Activated naive CD4-positive, alpha-beta T cell treated with Interleukin-2 at 50 U/mL for 16 hours (primary cell): ENCODE data around the gene ZBTB5.
"Not testable (repeated sequence)": the region's sequence is repeated elsewhere in the genome, so short reads cannot be mapped to it uniquely, and the experiment has no call there.

Experiments used
- DNase-seq: peaks from one replicate; pipeline ENCODE4 v3.0.0-alpha.2; 2020

Gene ZBTB5

DNA sequence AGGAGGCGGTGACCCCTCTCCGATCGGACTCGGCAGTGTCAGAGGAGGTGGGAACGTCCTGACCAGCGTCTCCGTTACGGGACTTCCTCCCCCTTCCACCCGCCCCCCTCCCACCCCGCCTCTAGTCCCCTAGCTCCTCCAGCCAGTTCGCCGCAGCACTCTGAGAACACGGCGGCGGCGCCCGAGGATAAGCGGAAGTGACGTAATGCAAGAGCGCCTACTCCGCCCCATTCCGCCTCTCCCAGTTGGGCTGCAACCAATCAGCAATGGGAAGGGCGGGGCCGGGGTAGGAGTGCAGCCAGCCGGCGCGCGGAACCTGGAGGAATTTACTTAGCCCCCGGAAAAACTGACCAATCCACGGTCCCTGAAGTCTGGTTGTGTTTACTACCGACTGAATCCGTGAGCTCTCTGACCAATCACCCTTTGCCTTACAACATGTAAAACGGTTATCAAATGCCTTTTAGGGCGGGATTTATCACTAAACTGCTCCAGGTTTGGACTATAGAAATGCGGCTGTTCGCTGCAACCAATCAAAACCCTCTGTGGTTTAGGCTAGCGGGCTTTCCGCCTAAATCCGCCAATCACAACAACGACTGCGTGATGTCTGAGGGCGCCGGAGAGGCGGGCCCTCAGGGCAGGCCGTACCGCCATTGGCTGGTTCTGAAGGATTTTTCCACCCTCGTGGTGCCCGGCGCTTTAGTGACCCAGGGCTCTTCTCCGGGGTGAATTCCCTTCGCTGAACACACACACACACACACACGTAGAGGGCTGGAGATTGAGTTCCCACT is at the start of gene ZBTB5:
ZBTB5 (minus strand) TSS at position 202 of the 788 bp plus-strand sequence. CDS start 22,899 bp downstream, outside the sequence.
- DNase-seq, result peak; percentile 99

DNA sequence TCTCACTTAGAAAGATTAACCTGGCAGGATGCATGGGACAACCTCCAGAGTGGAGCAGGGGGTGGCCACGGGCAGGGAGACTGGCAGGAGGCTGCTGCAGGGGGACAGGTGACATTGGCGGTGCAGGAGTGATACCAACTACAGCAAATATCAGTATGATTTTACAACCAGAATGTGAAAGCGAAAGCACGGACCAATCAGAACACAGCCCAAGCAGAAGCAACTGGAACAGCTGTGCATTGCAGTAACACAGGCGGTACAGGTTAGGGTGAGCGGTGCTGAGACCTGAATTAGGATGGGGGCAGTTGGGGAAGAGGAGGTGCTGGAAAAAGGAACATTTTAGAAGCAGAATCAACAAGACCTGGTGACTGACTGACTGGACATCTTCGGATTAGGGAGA is 49.7 kb upstream of the ZBTB5 start:
- DNase-seq, result no peak

DNA sequence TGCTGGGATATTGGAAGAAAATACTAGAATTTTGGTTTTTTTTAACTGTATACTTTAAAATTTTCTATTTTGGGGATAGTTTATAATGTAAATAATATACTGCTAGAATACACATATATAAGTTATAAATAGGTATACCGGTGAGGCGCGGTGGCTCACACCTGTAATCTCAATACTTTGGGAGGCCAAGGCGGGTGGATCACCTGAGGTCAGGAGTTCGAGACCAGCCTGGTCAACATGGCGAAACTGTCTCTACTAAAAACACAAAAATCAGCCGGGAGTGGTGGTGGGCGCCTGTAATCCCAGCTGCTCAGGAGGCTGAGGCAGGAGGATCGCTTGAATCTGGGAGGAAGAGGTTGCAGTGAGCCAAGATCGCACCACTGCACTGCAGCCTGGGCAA is 49.2 kb upstream of the ZBTB5 start:
- not testable (repeated sequence) for DNase-seq

- no peak for DNase-seq
Measured at GRCh38 chr9:37512437-37512836, 47.2 kb upstream of the ZBTB5 start.

GRCh38 chr9:37511016-37512010 is 46.1 kb upstream of the ZBTB5 start:
- DNase-seq, result no peak

DNA sequence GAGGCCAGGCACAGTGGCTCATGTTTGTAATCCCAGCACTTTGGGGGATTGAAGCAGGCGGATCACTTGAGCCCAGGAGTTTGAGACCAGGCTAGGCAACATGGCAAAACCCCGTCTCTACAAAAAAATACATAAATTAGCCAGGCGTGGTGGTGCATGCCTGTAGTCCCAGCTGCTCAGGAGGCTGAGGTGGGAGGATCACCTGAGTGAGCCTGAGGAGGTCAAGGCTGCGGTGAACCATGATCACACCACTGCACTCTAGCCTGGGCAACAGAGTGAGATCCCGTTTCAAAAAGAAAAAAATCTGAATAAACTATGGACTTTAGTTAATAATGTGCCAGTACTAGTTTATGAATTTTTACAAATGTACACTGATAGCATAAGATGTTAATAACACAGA is 44.8 kb upstream of the ZBTB5 start:
- not testable (repeated sequence) for DNase-seq

DNA sequence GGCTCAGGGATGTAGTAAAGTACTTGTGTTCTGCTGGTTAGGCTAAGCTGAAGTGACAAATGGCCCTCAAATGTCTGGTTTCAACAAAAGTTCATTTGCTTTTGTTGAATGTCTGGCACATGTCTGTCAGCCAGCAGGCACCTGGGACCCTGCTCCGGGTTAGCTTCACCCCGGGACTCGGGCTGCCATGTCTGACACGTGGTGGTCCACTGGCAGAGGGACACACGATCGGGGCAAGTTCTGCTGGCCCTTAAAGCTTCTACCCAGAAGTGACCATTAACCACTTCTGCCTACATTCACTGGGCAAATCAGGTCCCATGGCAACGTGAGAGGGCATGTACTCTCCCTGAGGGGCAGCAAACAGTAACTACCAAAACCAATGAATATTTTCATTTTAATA is 44.3 kb upstream of the ZBTB5 start:
- no peak for DNase-seq

DNA sequence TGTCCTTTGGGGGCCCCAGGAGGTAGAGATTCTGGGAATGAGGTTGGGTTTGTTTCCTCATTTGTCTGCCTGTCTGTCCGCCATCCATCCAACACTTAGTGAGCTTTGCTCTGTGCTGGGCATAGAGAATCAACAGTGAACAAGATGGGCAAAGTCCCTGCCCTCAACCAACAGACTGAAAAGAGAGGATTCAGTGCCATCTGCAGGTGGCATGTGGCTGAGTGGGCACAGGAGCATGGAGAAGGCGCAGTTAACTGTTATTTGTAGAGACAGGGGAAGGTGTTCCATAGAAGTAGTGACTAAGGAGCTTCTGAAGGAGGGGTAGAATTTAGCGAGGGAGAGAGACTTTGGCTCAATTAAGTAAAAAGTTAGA is 43.6 kb upstream of the ZBTB5 start:
- no peak for DNase-seq

DNA sequence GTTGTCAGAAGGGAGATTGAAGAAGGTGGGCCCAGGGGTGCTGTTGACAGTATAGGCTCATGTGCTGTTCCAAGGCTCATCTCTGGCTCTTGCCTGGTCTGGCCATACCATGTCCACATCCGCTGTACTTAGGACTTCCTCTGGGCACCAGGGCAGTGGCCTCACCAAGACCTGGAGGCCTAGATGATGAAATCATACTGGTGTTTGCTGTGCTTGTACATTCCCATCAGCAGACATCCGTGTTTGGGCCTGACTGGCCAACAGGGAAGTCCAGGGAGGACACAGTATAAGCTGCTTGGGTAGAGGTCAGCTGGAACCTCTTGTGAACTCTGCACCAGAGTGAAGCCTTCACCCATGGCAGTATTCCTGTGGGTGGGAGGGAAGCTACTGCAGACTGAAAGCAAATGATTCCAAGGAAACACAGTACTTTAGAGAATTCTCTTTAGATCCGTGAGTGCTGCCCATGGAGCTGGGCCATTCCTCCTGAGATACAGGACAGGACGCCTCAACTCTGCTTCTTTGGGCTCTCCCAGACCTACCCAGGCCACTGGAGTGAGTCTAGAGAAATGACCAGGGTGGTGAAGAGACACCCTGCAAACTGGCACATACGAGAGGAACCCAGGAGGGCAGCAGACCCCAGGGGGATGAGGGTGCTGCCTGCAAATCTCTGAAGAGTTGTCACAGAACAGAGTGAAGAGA is 43.0 kb upstream of the ZBTB5 start:
- no peak for DNase-seq

- DNase-seq, result no peak
Measured at GRCh38 chr9:37507566-37508134, 42.4 kb upstream of the ZBTB5 start.

DNA sequence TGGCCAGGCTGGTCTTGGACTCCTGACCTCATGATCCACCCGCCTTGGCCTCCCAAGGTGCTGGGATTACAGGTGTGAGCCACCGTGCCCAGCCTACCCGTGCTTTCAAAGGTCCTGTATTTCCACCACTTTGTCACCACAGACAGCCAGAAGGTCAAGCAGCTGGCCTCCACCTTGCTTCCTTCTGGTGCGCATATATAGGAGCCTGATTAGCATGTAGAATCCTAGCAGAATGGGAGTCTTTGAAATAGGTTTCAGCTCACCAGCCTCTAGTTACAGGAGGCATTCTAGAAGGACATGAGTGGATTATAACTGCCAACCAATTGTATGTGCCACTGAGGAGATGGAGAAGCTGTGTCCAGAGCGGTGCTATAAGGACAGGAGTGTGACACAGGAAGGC is 39.4 kb upstream of the ZBTB5 start:
- no peak for DNase-seq

GRCh38 chr9:37503736-37504135 is 38.5 kb upstream of the ZBTB5 start:
- peak; percentile 37 for DNase-seq

- DNase-seq, result no peak
Measured at GRCh38 chr9:37501957-37502596, 36.8 kb upstream of the ZBTB5 start.

DNA sequence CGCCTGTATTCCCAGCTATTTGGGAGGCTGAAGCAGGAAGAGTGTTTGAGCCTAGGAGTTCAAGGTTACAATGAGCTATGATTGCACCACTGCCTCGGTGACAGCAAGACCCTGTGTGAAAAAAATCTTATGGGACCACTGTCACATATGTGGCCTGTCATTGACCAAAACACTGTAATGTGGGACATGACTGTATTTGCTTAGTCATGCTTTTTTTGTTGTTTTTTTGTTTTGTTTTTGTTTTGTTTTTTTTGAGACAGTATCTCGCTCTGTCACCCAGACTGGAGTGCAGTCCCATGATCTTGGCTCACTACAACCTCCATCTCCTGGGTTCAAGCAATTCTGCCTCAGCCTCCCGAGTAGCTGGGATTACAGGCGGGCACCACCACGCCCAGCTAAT is 34.0 kb upstream of the ZBTB5 start:
- DNase-seq, result no peak

GRCh38 chr9:37498457-37498856 is 33.2 kb upstream of the ZBTB5 start:
- DNase-seq, result no peak

- DNase-seq, result no peak
Measured at GRCh38 chr9:37497320-37497719, 32.1 kb upstream of the ZBTB5 start.

- DNase-seq, result no peak
Measured at GRCh38 chr9:37496020-37496419, 30.8 kb upstream of the ZBTB5 start.

- no peak for DNase-seq
Measured at GRCh38 chr9:37495571-37495970, 30.3 kb upstream of the ZBTB5 start.

DNA sequence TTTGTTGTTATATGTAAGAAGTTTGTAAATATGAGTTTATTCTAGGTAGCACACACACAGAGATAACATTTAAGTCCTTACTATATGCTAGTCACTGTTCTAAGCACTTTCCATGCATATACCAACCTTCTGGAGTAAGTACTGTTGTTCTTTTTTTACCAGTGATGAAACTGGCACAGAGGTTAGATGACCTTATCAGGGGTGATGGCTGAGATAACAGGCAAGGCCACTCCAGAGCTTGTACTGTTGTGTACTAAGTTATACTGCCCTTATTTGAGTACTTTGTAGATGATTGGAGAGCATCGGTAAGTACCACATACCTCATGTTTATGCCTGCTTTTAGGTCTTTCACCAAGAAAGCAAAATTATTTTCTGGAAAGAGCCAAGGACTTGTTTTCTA is 26.7 kb upstream of the ZBTB5 start:
- no peak for DNase-seq

DNA sequence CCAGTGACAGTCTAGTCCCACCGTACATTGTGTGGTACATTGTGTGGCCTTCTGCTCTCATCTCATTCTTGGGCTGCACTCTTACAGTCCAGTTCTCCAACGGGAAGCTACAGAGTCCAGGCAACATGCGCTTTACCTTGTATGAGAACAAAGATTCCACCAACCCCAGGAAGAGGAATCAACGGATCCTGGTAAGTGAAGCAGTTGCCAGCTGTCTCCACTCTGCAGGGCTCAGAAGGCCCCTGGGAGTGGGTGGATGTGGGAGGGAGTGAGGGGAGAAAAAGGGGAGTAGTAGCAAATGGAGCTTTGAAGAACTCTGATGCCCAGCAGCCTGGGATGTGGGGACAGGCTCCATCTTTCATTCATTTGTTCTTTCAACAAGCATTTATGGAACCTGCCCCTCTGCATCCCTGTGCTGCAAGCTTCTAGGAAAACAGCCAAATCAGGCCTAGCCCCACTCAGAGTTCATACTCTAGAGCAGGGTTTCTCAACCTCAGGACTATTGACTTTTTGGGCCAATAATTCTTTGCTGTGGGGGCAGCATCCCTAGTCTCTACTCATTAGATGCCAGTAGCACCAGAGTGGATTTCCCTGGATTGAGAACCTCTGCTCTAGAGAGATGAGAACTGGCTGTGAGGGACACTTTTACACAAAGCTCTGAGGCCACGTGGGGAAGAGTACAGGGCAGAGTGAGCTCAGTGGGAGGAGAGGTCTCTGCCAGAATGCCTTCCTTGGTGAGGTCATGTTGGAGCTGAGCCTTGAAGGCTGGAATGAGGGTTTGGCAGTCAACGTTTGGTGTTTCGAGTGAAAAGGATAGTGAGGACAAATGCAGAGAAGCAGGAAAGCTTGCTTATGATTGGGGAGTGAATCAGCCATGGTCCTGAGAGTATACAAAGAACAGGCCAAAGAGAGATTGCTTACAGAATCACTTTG is 21.6 kb upstream of the ZBTB5 start:
- DNase-seq, result peak; percentile 18

GRCh38 chr9:37486256-37486615 is 21.0 kb upstream of the ZBTB5 start:
- no peak for DNase-seq
